ENCODE measurements around the gene RAD51B.
A peak's percentile ranks its signal among the peaks of the same experiment; 100 is the strongest.

Gene RAD51B

GRCh38 chr14:68243450-68244010, 424.0 kb downstream of the RAD51B start:
- Histone ChIP-seq H4K20me1 (no peaks in the 10 kb centered on the region), H3K36me3 (no peaks in the 10 kb centered on the region), H3K4me2 (no peak overlapping the region), H3K4me1 (peaks cover 39% of the 10 kb centered on the region), H3K9me3 (no peaks in the 10 kb centered on the region), H3K9ac (no peak overlapping the region), H3K27ac (no peak overlapping the region), H3K4me3 (no peak overlapping the region), H3K27me3 (no peaks in the 10 kb centered on the region)
- no peak for TF ChIP-seq Cebpa-rat (IDR thresholded peaks at IDR 0.05)

- Histone ChIP-seq H3K4me3 (no peak overlapping the region), H3K4me1 (peaks cover 40% of the 10 kb centered on the region), H3K27ac (no peak overlapping the region), H3K9ac (no peak overlapping the region), H4K20me1 (no peaks in the 10 kb centered on the region), H3K4me2 (no peak overlapping the region), H3K27me3 (no peaks in the 10 kb centered on the region), H3K9me3 (no peaks in the 10 kb centered on the region), H3K36me3 (no peaks in the 10 kb centered on the region)
- no peak for TF ChIP-seq Cebpa-rat (IDR thresholded peaks at IDR 0.05)
Measured at GRCh38 chr14:68244262-68244980, 424.8 kb downstream of the RAD51B start.

- no peaks in the 10 kb centered on the region for H4K20me1 ChIP-seq
- no peaks in the 10 kb centered on the region for H3K9me3 ChIP-seq
- no peaks in the 10 kb centered on the region for H3K36me3 ChIP-seq
- H3K4me2 ChIP-seq: 0 out of 2 replicates have a peak overlapping the region, but pooled peaks have one; percentile 76
- no peaks in the 10 kb centered on the region for H3K27me3 ChIP-seq
- H3K4me3 ChIP-seq: no peak overlapping the region
- no peak for TF ChIP-seq Cebpa-rat (IDR thresholded peaks at IDR 0.05)
- H3K4me1 ChIP-seq: peaks cover 50% of the 10 kb centered on the region
- H3K27ac ChIP-seq: 0 out of 2 replicates have a peak overlapping the region, but pooled peaks have one; percentile 5
- H3K9ac ChIP-seq: no peak overlapping the region
Measured at GRCh38 chr14:68245146-68246073, 425.8 kb downstream of the RAD51B start.

- Histone ChIP-seq H3K27ac (0 out of 2 replicates have a peak overlapping the region, but pooled peaks have one; percentile 5), H3K4me2 (peak overlapping the region; percentile 76), H3K9ac (no peak overlapping the region; the same call in 1 of the 2 replicates), H3K27me3 (no peaks in the 10 kb centered on the region), H4K20me1 (no peaks in the 10 kb centered on the region), H3K4me3 (no peak overlapping the region), H3K4me1 (peaks cover 58% of the 10 kb centered on the region), H3K36me3 (no peaks in the 10 kb centered on the region), H3K9me3 (no peaks in the 10 kb centered on the region)
- TF ChIP-seq Cebpa-rat (IDR thresholded peaks at IDR 0.05): no peak
Measured at GRCh38 chr14:68246074-68246785, 426.7 kb downstream of the RAD51B start.

DNA sequence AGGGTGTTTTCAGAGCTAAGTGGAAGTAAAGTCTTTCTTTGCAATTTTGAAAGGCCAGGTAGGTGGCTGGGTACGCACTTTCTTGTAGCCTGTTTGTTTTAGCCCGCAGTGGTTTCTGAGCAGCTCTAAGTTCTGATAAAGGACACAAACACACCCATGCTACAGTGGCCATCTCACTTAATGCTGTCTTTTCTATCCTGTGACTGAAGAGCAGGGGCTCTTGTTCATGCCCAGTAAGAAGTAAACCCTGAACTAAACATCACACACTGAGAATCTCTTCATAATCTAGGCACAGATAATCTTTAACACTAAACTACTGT, 427.2 kb downstream of the RAD51B start:
- H3K9ac ChIP-seq: no peak overlapping the region; the same call in 1 of the 2 replicates
- peaks cover 63% of the 10 kb centered on the region for H3K4me1 ChIP-seq
- no peaks in the 10 kb centered on the region for H3K9me3 ChIP-seq
- no peak overlapping the region for H3K4me3 ChIP-seq
- H3K36me3 ChIP-seq: no peaks in the 10 kb centered on the region
- peak overlapping the region; percentile 76 for H3K4me2 ChIP-seq
- 0 out of 2 replicates have a peak overlapping the region, but pooled peaks have one; percentile 5 for H3K27ac ChIP-seq
- TF ChIP-seq Cebpa-rat (IDR thresholded peaks at IDR 0.05): no peak
- no peaks in the 10 kb centered on the region for H3K27me3 ChIP-seq
- no peaks in the 10 kb centered on the region for H4K20me1 ChIP-seq

GRCh38 chr14:68247274-68247673, 427.7 kb downstream of the RAD51B start:
- Histone ChIP-seq H3K4me1 (peaks cover 69% of the 10 kb centered on the region), H3K4me2 (peak overlapping the region; percentile 76), H3K9me3 (no peaks in the 10 kb centered on the region)

GRCh38 chr14:68247676-68248268, 428.2 kb downstream of the RAD51B start:
- H3K4me1 ChIP-seq: peaks cover 74% of the 10 kb centered on the region

More at GRCh38 chr14:68247274-68247673, 427.7 kb downstream of the RAD51B start:
- no peaks in the 10 kb centered on the region for H3K27me3 ChIP-seq
- H4K20me1 ChIP-seq: no peaks in the 10 kb centered on the region
- H3K36me3 ChIP-seq: no peaks in the 10 kb centered on the region
- H3K9ac ChIP-seq: no peak overlapping the region
- no peak overlapping the region for H3K4me3 ChIP-seq
- TF ChIP-seq Cebpa-rat (IDR thresholded peaks at IDR 0.05): no peak
- H3K27ac ChIP-seq: peak overlapping the region; percentile 66; the same call in 1 of the 2 replicates

GRCh38 chr14:68248481-68249255, 429.1 kb downstream of the RAD51B start:
- no peaks in the 10 kb centered on the region for H4K20me1 ChIP-seq
- 0 out of 2 replicates have a peak overlapping the region, but pooled peaks have one; percentile 24 for H3K4me3 ChIP-seq
- H3K4me2 ChIP-seq: peak overlapping the region; percentile 76
- H3K4me1 ChIP-seq: peaks cover 80% of the 10 kb centered on the region
- peak overlapping the region; percentile 48 for H3K9ac ChIP-seq
- H3K9me3 ChIP-seq: no peaks in the 10 kb centered on the region
- H3K27ac ChIP-seq: peak overlapping the region; percentile 68
- no peaks in the 10 kb centered on the region for H3K27me3 ChIP-seq
- no peaks in the 10 kb centered on the region for H3K36me3 ChIP-seq
- TF ChIP-seq Cebpa-rat (IDR thresholded peaks at IDR 0.05): no peak

More at GRCh38 chr14:68247676-68248268, 428.2 kb downstream of the RAD51B start:
- Histone ChIP-seq H3K4me2 (peak overlapping the region; percentile 76), H3K9ac (peak overlapping the region; percentile 48; the same call in 1 of the 2 replicates), H4K20me1 (no peaks in the 10 kb centered on the region), H3K27me3 (no peaks in the 10 kb centered on the region), H3K4me3 (no peak overlapping the region), H3K27ac (peak overlapping the region; percentile 66), H3K36me3 (no peaks in the 10 kb centered on the region), H3K9me3 (no peaks in the 10 kb centered on the region)
- peak; percentile 84 for TF ChIP-seq Cebpa-rat (IDR thresholded peaks at IDR 0.05)
